Activated T-helper 9 cell treated with anti-CD3 and anti-CD28 coated beads, Interleukin-2, amount 50 U/mL, for 16 hours (primary cell): ENCODE measurements around the gene DCX.

Experiments used
- DNase-seq: peaks from one replicate; pipeline ENCODE4 v3.0.0-alpha.2; 2020; ENCODE audit warnings: low read depth

The DCX gene

GRCh38 chrX:111411983-111412382 lies at the start of gene DCX:
Gene DCX, minus strand, starts transcription at chrX:111412192. Its CDS starts 1,794 bp downstream, at chrX:111410398.
- DNase-seq: no peak

- DNase-seq: no peak
These were observed 48.6 kb upstream of the DCX start for GRCh38 chrX:111460607-111461006.

DNA sequence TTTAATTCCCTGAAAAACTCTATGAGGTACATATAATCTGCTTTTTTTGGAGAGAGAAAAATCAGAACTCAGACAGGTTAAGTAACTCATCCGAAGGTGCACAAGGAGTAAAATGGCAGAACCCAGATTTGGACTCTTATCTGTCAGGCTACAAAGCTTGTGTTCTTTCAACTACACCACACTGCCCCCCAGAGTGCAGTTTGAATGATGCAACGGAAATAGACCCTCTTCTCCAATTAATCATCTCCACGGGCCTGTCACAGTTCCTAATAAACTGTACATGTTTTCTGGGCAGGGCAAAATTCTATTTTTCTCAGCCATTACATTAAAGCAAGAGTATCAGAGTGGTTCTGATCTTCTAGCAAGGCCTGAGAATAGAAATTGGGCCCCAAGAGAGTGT lies 35.3 kb upstream of the DCX start:
- no peak for DNase-seq

GRCh38 chrX:111445485-111445884 lies 33.5 kb upstream of the DCX start:
- DNase-seq: no peak

DNA sequence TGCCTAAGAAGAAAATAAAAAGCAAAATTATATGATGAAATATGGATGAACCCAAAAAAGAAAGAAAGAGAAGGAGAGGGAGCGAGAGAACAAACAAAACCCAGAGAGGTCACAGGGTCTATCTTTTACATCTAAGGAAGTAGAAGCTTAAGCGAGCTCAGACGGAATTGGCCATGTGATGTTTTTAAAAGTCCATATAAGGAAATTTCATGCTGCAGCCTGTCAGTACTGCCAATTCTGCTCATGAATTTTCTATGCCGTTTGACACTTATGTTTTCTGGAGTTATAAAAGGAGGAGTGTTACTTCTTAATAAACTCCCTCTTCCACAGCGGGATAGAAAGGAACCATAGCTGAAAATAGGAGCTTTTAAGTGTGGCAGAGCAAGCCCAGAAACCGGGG lies 32.9 kb upstream of the DCX start:
- DNase-seq: no peak

DNA sequence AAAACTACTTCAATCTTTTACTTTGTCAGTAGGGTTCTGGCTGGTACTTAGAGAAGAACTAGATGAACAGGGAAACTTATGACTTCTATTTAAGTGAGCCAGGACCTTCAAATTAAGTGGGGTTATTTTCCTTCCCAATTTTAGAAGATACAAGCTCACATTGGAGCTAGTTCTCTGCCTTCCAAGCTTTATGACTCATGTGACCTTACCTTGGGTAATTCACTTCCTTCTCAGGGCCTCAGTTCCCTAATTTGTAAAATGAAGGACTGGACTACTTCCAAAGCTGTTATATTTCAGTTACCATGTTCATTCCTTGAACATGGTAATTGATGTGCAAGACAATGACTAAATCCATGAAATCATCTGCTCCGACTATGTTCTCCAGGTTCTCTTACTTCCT lies 32.0 kb upstream of the DCX start:
- DNase-seq: no peak

DNA sequence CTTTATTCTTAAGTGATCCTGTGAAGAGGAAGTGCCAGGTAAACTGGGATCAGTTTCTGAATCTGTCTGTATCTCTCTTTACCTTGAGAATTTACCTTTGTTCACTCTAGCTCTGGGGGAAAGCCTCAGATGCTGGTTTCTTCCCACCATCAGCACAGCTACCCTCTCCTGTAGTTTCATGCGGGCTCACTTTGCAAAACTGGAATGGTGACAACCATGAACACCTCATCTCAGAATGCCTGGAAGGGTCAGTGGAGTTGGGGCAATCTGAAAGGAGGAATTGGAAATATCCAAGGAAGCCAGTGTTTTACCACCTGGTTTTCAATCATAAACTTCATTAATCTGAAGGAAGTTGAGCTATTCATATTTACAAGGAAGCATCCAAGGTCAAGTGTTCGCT lies 30.8 kb upstream of the DCX start:
- DNase-seq: no peak

- no peak for DNase-seq
These were observed 23.5 kb upstream of the DCX start for GRCh38 chrX:111435469-111435868.

DNA sequence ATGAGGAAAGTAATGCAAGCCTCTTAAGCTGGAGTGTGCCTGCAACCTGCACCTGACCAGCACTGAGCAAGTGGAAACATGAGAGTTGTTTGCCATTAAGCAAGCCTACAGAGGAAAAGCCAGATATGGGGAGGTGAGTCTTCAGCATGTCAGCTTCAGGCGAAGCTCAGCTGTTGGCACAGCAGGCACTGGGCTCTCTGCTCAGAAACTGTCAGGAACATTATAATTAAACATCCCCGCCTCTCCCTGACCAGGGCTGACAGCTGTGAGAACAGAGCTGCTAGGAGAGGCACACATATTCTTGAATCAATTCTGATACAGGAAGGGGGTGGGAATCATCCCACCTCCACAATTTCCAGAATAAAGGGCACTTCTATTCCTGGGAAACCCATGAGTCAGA lies 19.0 kb upstream of the DCX start:
- no peak for DNase-seq

DNA sequence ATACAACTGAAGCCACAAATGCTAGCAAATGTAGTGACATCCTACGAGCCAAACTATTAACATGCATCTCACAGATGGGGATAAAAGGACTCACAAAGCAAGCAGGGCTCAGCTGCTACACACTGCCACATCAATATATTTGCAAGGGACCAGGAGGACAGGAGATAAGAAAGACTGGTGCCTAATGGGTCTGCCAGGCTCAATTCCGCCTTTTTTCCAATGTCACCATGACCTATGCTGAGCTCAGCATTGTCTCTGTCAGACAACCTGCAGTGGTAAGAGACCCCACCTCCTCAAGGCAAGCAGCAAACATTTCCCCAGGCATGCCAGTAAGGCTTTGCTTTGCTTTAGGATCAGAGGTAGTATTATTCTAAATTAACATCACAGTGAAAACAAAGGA lies 435 bp downstream of the DCX start:
- no peak for DNase-seq

GRCh38 chrX:111410590-111411078 lies 1.4 kb downstream of the DCX start:
- DNase-seq: no peak

DNA sequence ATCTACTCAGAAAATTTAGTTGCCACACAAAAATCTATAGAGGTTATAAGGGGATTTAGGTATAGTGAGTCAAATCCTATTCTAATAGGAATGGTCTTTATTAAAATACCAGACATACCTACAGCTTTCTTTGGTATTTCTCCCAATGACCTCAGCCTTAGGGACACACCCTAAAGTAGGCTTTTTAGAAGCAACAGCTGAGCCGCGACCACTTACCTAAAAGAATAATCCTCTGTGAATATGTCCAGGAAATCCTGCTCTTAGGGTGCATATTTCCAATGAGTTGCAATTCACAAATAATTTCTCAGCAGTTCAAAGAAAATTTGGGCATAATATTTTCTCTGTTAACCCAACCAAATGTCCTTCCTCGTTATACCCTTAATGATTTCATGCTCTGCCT lies 2.7 kb downstream of the DCX start:
- DNase-seq: no peak

- DNase-seq: no peak
These were observed 4.0 kb downstream of the DCX start for GRCh38 chrX:111407948-111408347.

- DNase-seq: no peak
These were observed 9.6 kb downstream of the DCX start for GRCh38 chrX:111402344-111402743.

GRCh38 chrX:111395149-111395548 lies 16.8 kb downstream of the DCX start:
- DNase-seq: no peak

DNA sequence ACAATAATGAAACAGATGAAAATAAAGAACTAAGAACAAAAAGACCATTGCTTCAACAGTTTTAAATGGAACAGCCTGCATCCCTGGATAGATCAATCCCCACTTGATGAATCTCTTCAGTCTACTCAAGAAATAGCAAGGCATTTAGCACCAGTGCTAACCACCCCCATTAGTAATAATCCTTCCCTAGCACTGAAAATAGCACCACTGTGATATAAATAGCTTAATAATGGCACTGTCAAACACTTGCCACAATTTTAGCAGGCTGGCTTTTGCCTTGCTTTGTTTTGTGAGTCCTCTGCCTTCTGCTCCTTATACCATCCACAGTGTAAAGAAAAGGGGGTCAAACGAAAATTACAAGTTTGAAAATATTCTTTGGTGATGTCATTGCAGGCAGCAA lies 17.4 kb downstream of the DCX start:
- no peak for DNase-seq

DNA sequence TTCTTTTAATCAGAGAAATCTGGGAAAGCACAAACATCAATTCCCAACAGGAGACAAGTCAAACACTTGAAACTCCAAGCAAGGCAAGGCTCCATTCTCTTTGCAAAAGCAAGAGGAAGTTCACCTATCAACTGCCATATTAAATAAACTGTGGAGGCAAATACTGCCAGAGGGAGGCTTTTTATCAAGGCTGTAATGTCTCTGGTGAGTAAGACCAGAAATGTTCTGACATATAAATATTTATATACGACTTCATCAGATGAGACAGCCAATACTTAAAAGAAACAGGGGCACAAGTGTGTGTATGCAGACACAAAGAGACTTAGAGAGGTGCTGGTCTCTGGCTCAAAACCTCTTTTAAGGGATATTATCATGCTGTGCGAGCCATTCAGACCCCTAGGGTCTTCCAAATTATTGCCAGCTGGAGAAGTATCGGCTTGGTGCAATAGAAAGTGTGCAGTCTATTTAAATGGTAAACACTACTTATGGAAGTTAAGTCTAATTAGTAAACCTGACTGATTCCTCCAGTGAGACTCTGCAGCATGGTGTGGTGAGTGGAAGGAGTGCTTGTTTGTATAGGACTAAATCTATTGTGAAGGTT lies 24.4 kb downstream of the DCX start:
- no peak for DNase-seq

- DNase-seq: no peak
These were observed 25.3 kb downstream of the DCX start for GRCh38 chrX:111386615-111387233.

- no peak for DNase-seq
These were observed 25.9 kb downstream of the DCX start for GRCh38 chrX:111386077-111386476.

GRCh38 chrX:111382277-111382676 lies 29.7 kb downstream of the DCX start:
- DNase-seq: no peak

GRCh38 chrX:111376897-111377578 lies 35.0 kb downstream of the DCX start:
- DNase-seq: no peak

DNA sequence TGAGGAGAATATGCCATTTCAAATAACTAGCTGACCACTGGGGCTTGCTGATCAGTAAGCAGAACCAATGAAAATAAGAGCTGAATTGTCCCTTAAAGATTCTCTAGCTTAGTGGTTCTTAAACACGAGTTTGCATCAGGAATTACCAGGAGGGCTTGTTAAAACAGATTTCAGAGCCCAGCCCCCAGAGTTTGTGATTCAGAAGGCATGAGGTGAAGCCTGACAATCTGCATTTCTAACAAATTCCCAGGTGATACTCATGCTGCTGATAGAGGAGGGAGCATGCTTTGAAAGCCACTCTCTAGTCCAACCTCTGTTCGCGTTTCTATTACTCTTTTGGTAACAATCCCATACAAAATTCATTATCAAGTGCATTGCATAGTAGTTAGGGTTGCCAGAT lies 35.5 kb downstream of the DCX start:
- DNase-seq: no peak

GRCh38 chrX:111375747-111376146 lies 36.2 kb downstream of the DCX start:
- DNase-seq: no peak

GRCh38 chrX:111372086-111372485 lies 39.9 kb downstream of the DCX start:
- no peak for DNase-seq
